ENCODE results near the gene TMEM132C. TPM values are rescaled to one million over a fixed set of nuclear protein-coding genes. Genes with fewer than 3 reads are reported as not detected.

Gene TMEM132C
- total and polyA plus RNA-seq, 2 experiments from 2014 or later: not detected

DNA sequence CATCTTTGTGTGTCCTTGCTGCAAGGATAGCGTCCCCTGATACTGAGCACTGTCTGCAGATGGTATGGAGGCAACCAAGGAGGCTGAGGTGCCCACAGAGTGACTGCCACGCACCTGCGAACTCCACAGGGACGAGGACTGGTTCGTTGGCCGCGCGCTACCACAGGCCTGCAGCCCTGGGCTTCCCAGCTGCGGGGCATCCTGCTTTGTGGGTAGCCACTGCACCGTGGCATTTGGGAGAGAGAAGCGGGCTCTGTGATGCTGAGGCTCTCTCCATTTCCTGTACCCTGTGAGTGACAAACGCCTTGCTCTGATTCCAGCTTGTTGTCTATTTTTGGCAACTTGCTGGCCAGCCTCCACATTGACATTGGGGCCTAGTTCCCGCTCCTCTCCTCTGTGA lies 480.5 kb downstream of the TMEM132C start:
- H3K9me2 ChIP-seq (ENCODE audit: insufficient read depth): no peaks in the 10 kb centered on the region
- no peak overlapping the region for H2AFZ ChIP-seq
- H3K36me3 ChIP-seq (ENCODE audit: insufficient read depth): no peaks in the 10 kb centered on the region; the same call in 1 of the 2 replicates
- no peaks in the 10 kb centered on the region for H3K4me1 ChIP-seq (ENCODE audit: insufficient read depth)
- Mint-ChIP-seq H3K36me3 (ENCODE audit: low read depth) (peaks cover 32% of the 10 kb centered on the region), H3K27ac (no peak overlapping the region), H3K4me1 (no peaks in the 10 kb centered on the region), H3K4me3 (no peak overlapping the region), H3K9me3 (peaks cover 94% of the 10 kb centered on the region), H3K27me3 (ENCODE audit: insufficient read depth, low read depth, poor library complexity) (no peaks in the 10 kb centered on the region)
- no peaks in the 10 kb centered on the region for H3K27me3 ChIP-seq (ENCODE audit: insufficient read depth)
- no peaks in the 10 kb centered on the region for H3K79me2 ChIP-seq (replicated peaks; ENCODE audit: insufficient read depth)
- H3K4me3 ChIP-seq: no peak overlapping the region
- no peak overlapping the region for H3K4me2 ChIP-seq
- ATAC-seq (no peak), DNase-seq (ENCODE audit: low spot score) (no peak)
- no peaks in the 10 kb centered on the region for H4K20me1 ChIP-seq (replicated peaks; ENCODE audit: insufficient read depth)
- H3K27ac ChIP-seq (ENCODE audit: low read depth): no peak overlapping the region
- no peaks in the 10 kb centered on the region for H3F3A ChIP-seq (replicated peaks; ENCODE audit: low read depth)
- TF ChIP-seq, protein P1, sequence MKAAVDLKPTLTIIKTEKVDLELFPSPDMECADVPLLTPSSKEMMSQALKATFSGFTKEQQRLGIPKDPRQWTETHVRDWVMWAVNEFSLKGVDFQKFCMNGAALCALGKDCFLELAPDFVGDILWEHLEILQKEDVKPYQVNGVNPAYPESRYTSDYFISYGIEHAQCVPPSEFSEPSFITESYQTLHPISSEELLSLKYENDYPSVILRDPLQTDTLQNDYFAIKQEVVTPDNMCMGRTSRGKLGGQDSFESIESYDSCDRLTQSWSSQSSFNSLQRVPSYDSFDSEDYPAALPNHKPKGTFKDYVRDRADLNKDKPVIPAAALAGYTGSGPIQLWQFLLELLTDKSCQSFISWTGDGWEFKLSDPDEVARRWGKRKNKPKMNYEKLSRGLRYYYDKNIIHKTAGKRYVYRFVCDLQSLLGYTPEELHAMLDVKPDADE (IDR thresholded peaks at IDR 0.05): no peak
- TF ChIP-seq, protein P2, sequence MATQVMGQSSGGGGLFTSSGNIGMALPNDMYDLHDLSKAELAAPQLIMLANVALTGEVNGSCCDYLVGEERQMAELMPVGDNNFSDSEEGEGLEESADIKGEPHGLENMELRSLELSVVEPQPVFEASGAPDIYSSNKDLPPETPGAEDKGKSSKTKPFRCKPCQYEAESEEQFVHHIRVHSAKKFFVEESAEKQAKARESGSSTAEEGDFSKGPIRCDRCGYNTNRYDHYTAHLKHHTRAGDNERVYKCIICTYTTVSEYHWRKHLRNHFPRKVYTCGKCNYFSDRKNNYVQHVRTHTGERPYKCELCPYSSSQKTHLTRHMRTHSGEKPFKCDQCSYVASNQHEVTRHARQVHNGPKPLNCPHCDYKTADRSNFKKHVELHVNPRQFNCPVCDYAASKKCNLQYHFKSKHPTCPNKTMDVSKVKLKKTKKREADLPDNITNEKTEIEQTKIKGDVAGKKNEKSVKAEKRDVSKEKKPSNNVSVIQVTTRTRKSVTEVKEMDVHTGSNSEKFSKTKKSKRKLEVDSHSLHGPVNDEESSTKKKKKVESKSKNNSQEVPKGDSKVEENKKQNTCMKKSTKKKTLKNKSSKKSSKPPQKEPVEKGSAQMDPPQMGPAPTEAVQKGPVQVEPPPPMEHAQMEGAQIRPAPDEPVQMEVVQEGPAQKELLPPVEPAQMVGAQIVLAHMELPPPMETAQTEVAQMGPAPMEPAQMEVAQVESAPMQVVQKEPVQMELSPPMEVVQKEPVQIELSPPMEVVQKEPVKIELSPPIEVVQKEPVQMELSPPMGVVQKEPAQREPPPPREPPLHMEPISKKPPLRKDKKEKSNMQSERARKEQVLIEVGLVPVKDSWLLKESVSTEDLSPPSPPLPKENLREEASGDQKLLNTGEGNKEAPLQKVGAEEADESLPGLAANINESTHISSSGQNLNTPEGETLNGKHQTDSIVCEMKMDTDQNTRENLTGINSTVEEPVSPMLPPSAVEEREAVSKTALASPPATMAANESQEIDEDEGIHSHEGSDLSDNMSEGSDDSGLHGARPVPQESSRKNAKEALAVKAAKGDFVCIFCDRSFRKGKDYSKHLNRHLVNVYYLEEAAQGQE (IDR thresholded peaks at IDR 0.05; ENCODE audit: unreplicated experiment): no peak
- TF ChIP-seq STAT1 (IDR thresholded peaks at IDR 0.05; ENCODE audit: unreplicated experiment): no peak
- TF ChIP-seq NANOG (IDR thresholded peaks at IDR 0.05; ENCODE audit: borderline replicate concordance): no peak
- no peak for TF ChIP-seq POLR2AphosphoS5 (IDR thresholded peaks at IDR 0.05; ENCODE audit: low read depth)
- no peak for TF ChIP-seq ZNF331 (CRISPR knock-in tag; IDR thresholded peaks at IDR 0.05; ENCODE audit: low read depth)
- TF ChIP-seq, protein P3, sequence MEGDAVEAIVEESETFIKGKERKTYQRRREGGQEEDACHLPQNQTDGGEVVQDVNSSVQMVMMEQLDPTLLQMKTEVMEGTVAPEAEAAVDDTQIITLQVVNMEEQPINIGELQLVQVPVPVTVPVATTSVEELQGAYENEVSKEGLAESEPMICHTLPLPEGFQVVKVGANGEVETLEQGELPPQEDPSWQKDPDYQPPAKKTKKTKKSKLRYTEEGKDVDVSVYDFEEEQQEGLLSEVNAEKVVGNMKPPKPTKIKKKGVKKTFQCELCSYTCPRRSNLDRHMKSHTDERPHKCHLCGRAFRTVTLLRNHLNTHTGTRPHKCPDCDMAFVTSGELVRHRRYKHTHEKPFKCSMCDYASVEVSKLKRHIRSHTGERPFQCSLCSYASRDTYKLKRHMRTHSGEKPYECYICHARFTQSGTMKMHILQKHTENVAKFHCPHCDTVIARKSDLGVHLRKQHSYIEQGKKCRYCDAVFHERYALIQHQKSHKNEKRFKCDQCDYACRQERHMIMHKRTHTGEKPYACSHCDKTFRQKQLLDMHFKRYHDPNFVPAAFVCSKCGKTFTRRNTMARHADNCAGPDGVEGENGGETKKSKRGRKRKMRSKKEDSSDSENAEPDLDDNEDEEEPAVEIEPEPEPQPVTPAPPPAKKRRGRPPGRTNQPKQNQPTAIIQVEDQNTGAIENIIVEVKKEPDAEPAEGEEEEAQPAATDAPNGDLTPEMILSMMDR (conservative IDR thresholded peaks at IDR 0.05; ENCODE audit: low read depth in 2 of 2): no peak
- TF ChIP-seq CREB1 (CRISPR knock-in tag; IDR thresholded peaks at IDR 0.05; ENCODE audit: low read depth): no peak
- TF ChIP-seq EZH2 (IDR thresholded peaks at IDR 0.05; ENCODE audit: low read depth, unreplicated experiment): no peak
- TF ChIP-seq ZNF462 (CRISPR knock-in tag; IDR thresholded peaks at IDR 0.05): no peak
- no peak for TF ChIP-seq EZH2phosphoT487 (IDR thresholded peaks at IDR 0.05; ENCODE audit: unreplicated experiment)
- no peak for TF ChIP-seq ZNF114 (CRISPR knock-in tag; IDR thresholded peaks at IDR 0.05)
- no peak for TF ChIP-seq JUNB (IDR thresholded peaks at IDR 0.05; ENCODE audit: unreplicated experiment)

Data from GM23338 (cell line).